Astrocyte of the cerebellum (primary cell): ENCODE measurements around the gene SMNDC1.

Source experiments
- DNase-seq: peaks from one replicate; pipeline ENCODE4 v3.0.0-alpha.2; 2011; ENCODE audit warnings: low read depth
- H3K4me3 ChIP-seq: 2 replicates; pipeline ENCODE4 v1.5.1; 2011; ENCODE audit warnings: mild to moderate bottlenecking, low read depth, low read length, moderate library complexity
- CTCF ChIP-seq: IDR thresholded peaks from 2 replicates; pipeline ENCODE4 v1.5.1; 2012; ENCODE audit warnings: low read length, low read depth, moderate library complexity, mild to moderate bottlenecking; ENCODE audit errors: missing control alignments
- in situ Hi-C: cut with HindIII; loops from 2 replicates; pipeline ENCODE4 v1.10.0; 2017; ENCODE audit warnings: low sequenced_read_pairs

The SMNDC1 gene

DNA sequence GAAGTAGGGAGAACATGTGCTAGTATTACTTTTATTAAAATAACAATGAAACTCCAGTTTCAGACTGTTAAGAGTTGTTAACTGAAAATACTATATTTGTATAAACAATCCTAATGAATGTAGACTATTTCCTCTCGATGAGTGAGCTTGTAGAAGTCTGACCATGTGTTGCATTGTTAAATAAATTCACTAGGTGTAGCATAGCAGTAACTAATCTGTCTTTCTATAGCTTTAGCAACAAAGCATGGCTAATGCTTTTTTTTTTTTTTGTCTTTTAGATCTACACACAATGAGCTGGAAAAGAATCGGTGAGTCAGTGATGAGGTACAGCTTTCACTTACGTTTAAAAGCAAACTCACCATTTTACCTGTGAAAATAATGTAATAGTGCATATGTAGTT is 60.2 kb downstream of the SMNDC1 start:
- no peak for TF ChIP-seq CTCF
- in situ Hi-C loops = no loop called here
- no peak overlapping the region for H3K4me3 ChIP-seq
- DNase-seq = no peak

DNA sequence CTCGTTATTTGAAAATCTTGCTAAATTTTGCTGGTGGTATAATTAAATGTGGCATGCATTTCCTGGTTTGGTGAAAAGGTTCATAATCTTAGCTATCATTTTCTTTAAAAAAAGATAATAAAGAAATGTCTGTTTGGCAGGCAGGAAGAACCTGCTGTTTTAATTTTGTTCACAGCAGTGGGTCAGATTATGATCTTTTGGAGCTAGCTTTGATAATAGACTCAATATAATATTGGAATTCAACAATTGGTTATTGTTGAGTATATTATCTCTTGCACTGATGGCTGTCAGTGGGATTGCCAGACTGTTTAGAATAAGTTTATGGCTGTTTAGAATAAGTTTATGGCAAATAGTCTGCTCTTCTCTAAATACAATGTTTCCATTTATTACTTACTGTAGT is 62.2 kb downstream of the SMNDC1 start:
- no peak overlapping the region for H3K4me3 ChIP-seq
- in situ Hi-C loops = no loop called here
- no peak for DNase-seq
- no peak for TF ChIP-seq CTCF

- in situ Hi-C loops = no loop called here
- TF ChIP-seq CTCF = no peak
- no peak overlapping the region for H3K4me3 ChIP-seq
- DNase-seq = no peak
These were observed 62.9 kb downstream of the SMNDC1 start for GRCh38 chr10:110241841-110242240.

DNA sequence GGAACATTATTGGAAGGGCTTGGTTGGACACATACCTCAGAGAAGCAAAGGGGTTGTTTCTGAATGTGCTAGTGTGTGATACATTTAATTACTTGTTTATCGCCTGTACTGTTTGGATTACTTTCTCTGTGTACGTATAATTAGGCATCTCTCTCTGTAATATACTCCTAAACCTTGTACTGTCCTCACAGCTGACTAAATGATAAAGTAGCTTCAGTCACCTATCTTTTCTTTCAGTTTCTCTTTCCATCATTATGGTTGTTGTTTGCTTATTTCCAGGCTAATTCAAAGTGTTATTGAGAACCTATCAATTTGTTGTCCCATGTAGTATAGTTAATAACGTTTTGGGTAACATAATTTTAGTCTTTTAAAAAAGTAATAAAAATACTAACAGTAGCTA is 63.3 kb downstream of the SMNDC1 start:
- no peak for DNase-seq
- no peak overlapping the region for H3K4me3 ChIP-seq
- in situ Hi-C loops = no loop called here
- no peak for TF ChIP-seq CTCF
